Chondrocyte (in vitro differentiated cells): Measurements from ENCODE around the gene EGF. TPM values are rescaled to one million over a fixed set of nuclear protein-coding genes. Genes with fewer than 3 reads are reported as not detected.

Source experiments
- DNase-seq: peaks from one replicate; pipeline ENCODE4 v3.0.0; 2021; ENCODE audit warnings: mixed read lengths, low spot score
- H3K27ac Mint-ChIP-seq: one replicate; pipeline ENCODE4 v1.8.0; 2021; ENCODE audit warnings: mild to moderate bottlenecking, moderate library complexity, mixed read lengths; ENCODE audit not compliant: unreplicated experiment
- H3K27me3 Mint-ChIP-seq: 2 replicates; pipeline ENCODE4 v1.8.0; 2021; ENCODE audit warnings: low read depth, mixed read lengths
- H3K36me3 Mint-ChIP-seq: 2 replicates; pipeline ENCODE4 v1.8.0; 2021; ENCODE audit warnings: low read depth, mixed read lengths
- H3K4me1 Mint-ChIP-seq: 2 replicates; pipeline ENCODE4 v1.8.0; 2021; ENCODE audit warnings: low read depth, mild to moderate bottlenecking, mixed read lengths
- H3K4me3 Mint-ChIP-seq: one replicate; pipeline ENCODE4 v1.8.0; 2021; ENCODE audit warnings: mild to moderate bottlenecking, moderate library complexity, mixed read lengths; ENCODE audit not compliant: unreplicated experiment
- H3K9me3 Mint-ChIP-seq: 2 replicates; pipeline ENCODE4 v1.8.0; 2021; ENCODE audit warnings: low read depth, mixed read lengths
- total RNA-seq: library from RNA; stranded (reverse); gene quantifications from 3 replicates; pipeline ENCODE4 v1.2.1, GENCODE V29; 2021
- TF ChIP-seq, protein P1 (sequence below): fragments of 200-600 bp; sonication (generic); IDR thresholded peaks from 2 replicates; pipeline ENCODE4 v1.5.0; 2021; ENCODE audit warnings: antibody characterized with exemption, mild to moderate bottlenecking, moderate library complexity

EGF gene
- total RNA-seq, 1 donor from 2014 or later: 1.4 TPM

GRCh38 chr4:110003401-110004187, 90.9 kb downstream of the EGF start:
- TF ChIP-seq, protein P1, sequence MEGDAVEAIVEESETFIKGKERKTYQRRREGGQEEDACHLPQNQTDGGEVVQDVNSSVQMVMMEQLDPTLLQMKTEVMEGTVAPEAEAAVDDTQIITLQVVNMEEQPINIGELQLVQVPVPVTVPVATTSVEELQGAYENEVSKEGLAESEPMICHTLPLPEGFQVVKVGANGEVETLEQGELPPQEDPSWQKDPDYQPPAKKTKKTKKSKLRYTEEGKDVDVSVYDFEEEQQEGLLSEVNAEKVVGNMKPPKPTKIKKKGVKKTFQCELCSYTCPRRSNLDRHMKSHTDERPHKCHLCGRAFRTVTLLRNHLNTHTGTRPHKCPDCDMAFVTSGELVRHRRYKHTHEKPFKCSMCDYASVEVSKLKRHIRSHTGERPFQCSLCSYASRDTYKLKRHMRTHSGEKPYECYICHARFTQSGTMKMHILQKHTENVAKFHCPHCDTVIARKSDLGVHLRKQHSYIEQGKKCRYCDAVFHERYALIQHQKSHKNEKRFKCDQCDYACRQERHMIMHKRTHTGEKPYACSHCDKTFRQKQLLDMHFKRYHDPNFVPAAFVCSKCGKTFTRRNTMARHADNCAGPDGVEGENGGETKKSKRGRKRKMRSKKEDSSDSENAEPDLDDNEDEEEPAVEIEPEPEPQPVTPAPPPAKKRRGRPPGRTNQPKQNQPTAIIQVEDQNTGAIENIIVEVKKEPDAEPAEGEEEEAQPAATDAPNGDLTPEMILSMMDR: no peak
- no peak overlapping the region for H3K4me3 Mint-ChIP-seq
- no peaks in the 10 kb centered on the region for H3K36me3 Mint-ChIP-seq
- H3K4me1 Mint-ChIP-seq: no peaks in the 10 kb centered on the region
- H3K9me3 Mint-ChIP-seq: no peaks in the 10 kb centered on the region
- H3K27ac Mint-ChIP-seq: no peak overlapping the region
- peaks cover 1% of the 10 kb centered on the region for H3K27me3 Mint-ChIP-seq
- DNase-seq: no peak

- Mint-ChIP-seq H3K27ac (no peak overlapping the region), H3K4me1 (no peaks in the 10 kb centered on the region), H3K9me3 (no peaks in the 10 kb centered on the region), H3K36me3 (no peaks in the 10 kb centered on the region), H3K27me3 (no peaks in the 10 kb centered on the region), H3K4me3 (no peak overlapping the region)
- TF ChIP-seq, protein P1: no peak
- no peak for DNase-seq
Measured at GRCh38 chr4:110004556-110004955, 91.9 kb downstream of the EGF start.

GRCh38 chr4:110005461-110006056, 92.9 kb downstream of the EGF start:
- TF ChIP-seq, protein P1: peak; percentile 94
- Mint-ChIP-seq H3K9me3 (no peaks in the 10 kb centered on the region), H3K36me3 (no peaks in the 10 kb centered on the region), H3K27ac (no peak overlapping the region), H3K27me3 (no peaks in the 10 kb centered on the region), H3K4me1 (no peaks in the 10 kb centered on the region), H3K4me3 (no peak overlapping the region)
- DNase-seq: no peak

DNA sequence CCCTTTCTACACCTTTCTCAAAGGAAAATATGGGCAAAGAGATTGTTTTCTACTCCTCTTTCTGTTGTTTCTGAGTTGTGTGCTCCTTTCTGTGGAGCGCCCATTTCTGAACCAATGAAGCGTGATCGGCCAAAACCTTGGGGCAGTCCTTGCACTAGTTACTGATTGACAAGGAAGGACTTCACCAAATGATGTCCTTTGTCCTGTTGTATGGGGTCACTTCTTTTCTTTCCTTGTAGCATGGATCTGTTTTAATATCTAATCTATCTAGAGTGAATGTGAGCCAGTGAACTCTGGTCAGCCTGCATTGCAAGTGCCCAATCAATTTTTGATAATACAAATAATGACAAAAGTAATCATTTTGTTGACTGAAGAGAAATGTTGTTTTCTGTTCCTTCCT, 94.5 kb downstream of the EGF start:
- DNase-seq: no peak
- H3K9me3 Mint-ChIP-seq: no peaks in the 10 kb centered on the region
- H3K4me1 Mint-ChIP-seq: no peaks in the 10 kb centered on the region
- TF ChIP-seq, protein P1: no peak
- no peaks in the 10 kb centered on the region for H3K27me3 Mint-ChIP-seq
- no peak overlapping the region for H3K4me3 Mint-ChIP-seq
- H3K27ac Mint-ChIP-seq: no peak overlapping the region
- H3K36me3 Mint-ChIP-seq: no peaks in the 10 kb centered on the region

DNA sequence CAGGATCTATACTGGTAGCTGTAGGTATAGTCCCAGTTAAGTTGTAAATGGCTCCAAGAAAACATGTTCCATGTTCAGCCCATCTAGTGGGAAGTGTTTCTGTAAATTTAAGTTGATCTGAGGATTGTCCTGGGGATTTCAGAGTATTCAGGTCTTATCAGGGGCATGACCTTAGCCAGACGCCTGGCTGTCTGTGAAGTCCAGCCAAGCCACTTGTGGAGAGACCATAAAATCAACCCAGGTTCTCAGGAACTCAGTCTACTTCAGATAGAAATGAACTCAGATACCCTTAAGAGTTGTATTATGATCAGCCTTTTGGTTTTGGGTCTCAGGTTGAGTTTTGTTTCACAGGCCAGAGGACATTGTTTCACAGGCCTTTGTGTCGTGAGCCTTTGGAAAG, 95.9 kb downstream of the EGF start:
- Mint-ChIP-seq H3K36me3 (no peaks in the 10 kb centered on the region), H3K27ac (no peak overlapping the region), H3K27me3 (no peaks in the 10 kb centered on the region), H3K9me3 (no peaks in the 10 kb centered on the region), H3K4me3 (no peak overlapping the region), H3K4me1 (peaks cover 3% of the 10 kb centered on the region)
- DNase-seq: no peak
- TF ChIP-seq, protein P1: no peak
